ENCODE data around the gene ACE. TPM values are rescaled to one million over a fixed set of nuclear protein-coding genes. Genes with fewer than 3 reads are reported as not detected.
A peak's percentile ranks its signal among the peaks of the same experiment; 100 is the strongest.

ACE gene
- polyA plus RNA-seq, 1 donor (not counting 4 experiments of a cell fraction or from before 2014, with no cell fraction given) = 0.07 TPM

DNA sequence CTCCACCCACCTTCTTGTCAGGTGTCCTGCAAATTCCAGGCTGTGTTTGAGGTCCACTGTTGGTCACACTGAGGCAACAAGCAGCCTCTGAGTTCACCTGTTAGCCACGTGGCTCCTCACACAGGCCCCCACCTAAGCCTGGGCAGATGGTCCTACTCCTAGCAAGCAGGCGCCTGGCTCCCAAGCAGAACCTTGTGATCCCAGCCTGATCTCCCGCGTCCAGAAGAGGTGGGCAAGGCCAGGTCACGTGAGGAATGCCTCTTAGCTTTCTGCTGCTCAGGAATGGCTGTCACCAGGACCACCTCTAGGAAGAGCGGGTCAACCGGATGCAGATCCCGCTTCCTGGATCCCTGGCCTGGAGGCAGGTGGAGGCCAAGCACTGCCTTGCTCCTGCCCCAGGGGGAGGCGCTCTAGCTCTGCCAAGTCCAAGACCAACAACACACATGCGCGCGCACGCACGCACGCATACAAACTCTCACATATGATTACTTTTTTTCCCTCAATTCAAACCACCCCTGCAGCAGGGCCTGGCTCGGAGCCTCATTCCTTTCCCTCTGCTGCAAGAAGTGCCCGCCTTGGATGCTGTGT is 40.2 kb upstream of the ACE start:
- Histone ChIP-seq H2AFZ (ENCODE audit: control insufficient read depth, low read length) (no peak overlapping the region), H3K36me3 (ENCODE audit: control insufficient read depth in 2 of 2, extremely low read depth in 1 of 2, insufficient read depth in 2 of 2, low read length in 2 of 2) (peaks cover 0 to 12% of the 10 kb centered on the region in 2 experiments), H4K20me1 (ENCODE audit: control insufficient read depth, extremely low read depth, insufficient read depth, low read length) (no peaks in the 10 kb centered on the region), H3K9ac (ENCODE audit: control insufficient read depth, extremely low read depth, insufficient read depth, low read length) (no peak overlapping the region), H3K9me3 (ENCODE audit: control insufficient read depth, low read depth, low read length) (no peaks in the 10 kb centered on the region), H3K9me1 (ENCODE audit: control insufficient read depth, extremely low read depth, insufficient read depth, low read length) (no peaks in the 10 kb centered on the region), H3K4me1 (ENCODE audit: control insufficient read depth, extremely low read depth, insufficient read depth, low read length) (peaks cover 20% of the 10 kb centered on the region), H3K4me2 (ENCODE audit: control insufficient read depth, extremely low read depth, insufficient read depth, low read depth, low read length) (no peak overlapping the region), H3K79me2 (ENCODE audit: control insufficient read depth, insufficient read depth, low read length) (no peaks in the 10 kb centered on the region), H3K27ac (ENCODE audit: control insufficient read depth, insufficient read depth, low read length) (no peak overlapping the region), H3K4me3 (ENCODE audit: control insufficient read depth in 2 of 3, extremely low read depth in 1 of 3, insufficient read depth in 2 of 3, low read depth in 1 of 3, low read length in 3 of 3) (no peak overlapping the region), H3K27me3 (ENCODE audit: control insufficient read depth, extremely low read depth, insufficient read depth, low read length) (no peaks in the 10 kb centered on the region)
- no peak for TF ChIP-seq EZH2 (IDR thresholded peaks at IDR 0.05; ENCODE audit: low read length)
- TF ChIP-seq, protein P1, sequence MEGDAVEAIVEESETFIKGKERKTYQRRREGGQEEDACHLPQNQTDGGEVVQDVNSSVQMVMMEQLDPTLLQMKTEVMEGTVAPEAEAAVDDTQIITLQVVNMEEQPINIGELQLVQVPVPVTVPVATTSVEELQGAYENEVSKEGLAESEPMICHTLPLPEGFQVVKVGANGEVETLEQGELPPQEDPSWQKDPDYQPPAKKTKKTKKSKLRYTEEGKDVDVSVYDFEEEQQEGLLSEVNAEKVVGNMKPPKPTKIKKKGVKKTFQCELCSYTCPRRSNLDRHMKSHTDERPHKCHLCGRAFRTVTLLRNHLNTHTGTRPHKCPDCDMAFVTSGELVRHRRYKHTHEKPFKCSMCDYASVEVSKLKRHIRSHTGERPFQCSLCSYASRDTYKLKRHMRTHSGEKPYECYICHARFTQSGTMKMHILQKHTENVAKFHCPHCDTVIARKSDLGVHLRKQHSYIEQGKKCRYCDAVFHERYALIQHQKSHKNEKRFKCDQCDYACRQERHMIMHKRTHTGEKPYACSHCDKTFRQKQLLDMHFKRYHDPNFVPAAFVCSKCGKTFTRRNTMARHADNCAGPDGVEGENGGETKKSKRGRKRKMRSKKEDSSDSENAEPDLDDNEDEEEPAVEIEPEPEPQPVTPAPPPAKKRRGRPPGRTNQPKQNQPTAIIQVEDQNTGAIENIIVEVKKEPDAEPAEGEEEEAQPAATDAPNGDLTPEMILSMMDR (optimal IDR thresholded peaks at IDR 0.05 in 1 of 3, IDR thresholded peaks at IDR 0.05 in 1 of 3, conservative IDR thresholded peaks at IDR 0.05 in 1 of 3; ENCODE audit: extremely low read depth in 1 of 3, insufficient read depth in 2 of 3, low read length in 3 of 3) = peak in 1 of 3 experiments; percentile 39
- FAIRE-seq = no peak
- dilution Hi-C loops (cut with MboI; ENCODE audit: extremely low pct_ligation_motif_present, low sequenced_read_pairs) = no loop called here
- no peak for DNase-seq (ENCODE audit: low read depth, low spot score)

DNA sequence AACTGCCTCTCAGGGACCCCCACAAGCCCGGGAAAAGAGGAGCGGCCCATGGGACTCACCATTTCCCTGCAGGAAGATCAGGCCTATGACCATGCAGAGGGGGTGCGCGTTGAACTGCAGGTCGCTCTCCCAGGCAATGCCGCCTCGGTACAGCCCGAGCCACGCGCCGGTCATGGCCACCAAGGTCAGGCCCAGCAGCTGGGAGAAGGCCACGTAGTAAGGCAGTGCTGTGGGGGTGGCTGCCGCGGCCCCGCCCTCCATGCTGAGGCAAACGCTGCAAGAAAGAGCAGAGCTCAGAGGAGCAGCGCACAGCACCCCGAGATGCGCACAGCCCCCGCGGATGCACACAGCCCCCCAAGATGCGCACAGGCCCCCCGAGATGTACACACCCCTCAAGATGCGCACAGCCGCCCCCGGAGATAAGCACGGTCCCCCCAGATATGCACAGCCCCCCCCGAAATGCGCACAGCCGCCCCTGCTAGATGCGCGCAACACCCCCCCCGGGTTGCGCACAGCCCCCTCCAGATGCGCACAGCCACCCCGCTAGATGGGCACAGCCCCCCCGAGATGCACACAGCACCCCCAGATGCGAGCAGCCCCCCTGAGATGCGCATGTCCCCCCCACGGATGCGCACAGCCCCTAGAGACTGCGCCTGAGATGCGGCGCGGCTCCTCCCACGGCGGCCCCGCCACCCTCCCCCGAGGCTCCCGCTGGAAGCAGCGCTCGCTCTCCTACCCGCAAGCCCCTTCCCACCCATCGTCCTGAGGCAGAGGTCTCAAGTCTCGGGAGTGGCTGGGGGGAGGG is 39.4 kb upstream of the ACE start:
- no peaks in the 10 kb centered on the region for H3K9me3 ChIP-seq (ENCODE audit: control insufficient read depth, low read depth, low read length)
- no peaks in the 10 kb centered on the region for H3K79me2 ChIP-seq (ENCODE audit: control insufficient read depth, insufficient read depth, low read length)
- TF ChIP-seq, protein P1 (optimal IDR thresholded peaks at IDR 0.05 in 1 of 3, IDR thresholded peaks at IDR 0.05 in 1 of 3, conservative IDR thresholded peaks at IDR 0.05 in 1 of 3; ENCODE audit: extremely low read depth in 1 of 3, insufficient read depth in 2 of 3, low read length in 3 of 3) = no peak
- no peak for TF ChIP-seq EZH2 (IDR thresholded peaks at IDR 0.05; ENCODE audit: low read length)
- DNase-seq (ENCODE audit: low read depth, low spot score) (no peak), FAIRE-seq (no peak)
- H3K4me3 ChIP-seq (ENCODE audit: control insufficient read depth in 2 of 3, extremely low read depth in 1 of 3, insufficient read depth in 2 of 3, low read depth in 1 of 3, low read length in 3 of 3) = no peak overlapping the region
- no peak overlapping the region for H3K9ac ChIP-seq (ENCODE audit: control insufficient read depth, extremely low read depth, insufficient read depth, low read length)
- no peaks in the 10 kb centered on the region for H3K9me1 ChIP-seq (ENCODE audit: control insufficient read depth, extremely low read depth, insufficient read depth, low read length)
- dilution Hi-C loops (cut with MboI; ENCODE audit: extremely low pct_ligation_motif_present, low sequenced_read_pairs) = no loop called here
- peaks cover 20% of the 10 kb centered on the region for H3K4me1 ChIP-seq (ENCODE audit: control insufficient read depth, extremely low read depth, insufficient read depth, low read length)
- H3K36me3 ChIP-seq (ENCODE audit: control insufficient read depth in 2 of 2, extremely low read depth in 1 of 2, insufficient read depth in 2 of 2, low read length in 2 of 2) = peaks cover 0 to 9% of the 10 kb centered on the region in 2 experiments
- H3K27ac ChIP-seq (ENCODE audit: control insufficient read depth, insufficient read depth, low read length) = no peak overlapping the region
- H2AFZ ChIP-seq (ENCODE audit: control insufficient read depth, low read length) = no peak overlapping the region
- no peaks in the 10 kb centered on the region for H4K20me1 ChIP-seq (ENCODE audit: control insufficient read depth, extremely low read depth, insufficient read depth, low read length)
- no peak overlapping the region for H3K4me2 ChIP-seq (ENCODE audit: control insufficient read depth, extremely low read depth, insufficient read depth, low read depth, low read length)
- no peaks in the 10 kb centered on the region for H3K27me3 ChIP-seq (ENCODE audit: control insufficient read depth, extremely low read depth, insufficient read depth, low read length)
